Activated T-cell treated with anti-CD3 and anti-CD28 coated beads, Interleukin-2, amount 50 U/mL, for 4 hours (primary cell): ENCODE results near the gene CEP170B. TPM values are rescaled to one million over a fixed set of nuclear protein-coding genes. Genes with fewer than 3 reads are reported as not detected.

Experiments
- total RNA-seq, 3 donors: library from RNA; stranded (reverse); gene quantifications; one replicate each; pipeline ENCODE4 v1.2.1, GENCODE V29; 2021

The CEP170B gene
- total RNA-seq, 3 donors from 2014 or later, result 6.9 to 11.1 (median 7.5) TPM

Other genes starting within 250 kb of the CEP170B start
- 10 to 100 TPM; 51.8 to 54.9 (median 54.5) TPM for gene INF2, start 175.7 kb upstream of the CEP170B start, total RNA-seq
- gene ADSS1, start 141.0 kb upstream of the CEP170B start, total RNA-seq, result 1 to 10 TPM in 1 of 3 donors, under 1 TPM in 2; 0.66 to 1.2 (median 0.69) TPM
- gene SIVA1, start 112.1 kb upstream of the CEP170B start, total RNA-seq, result 100 to 1,000 TPM; 135 to 157 (median 149) TPM
- gene AKT1, start 69.5 kb upstream of the CEP170B start, total RNA-seq, result 100 to 1,000 TPM; 107 to 124 (median 116) TPM
- gene ZBTB42, start 64.2 kb upstream of the CEP170B start, total RNA-seq, result 1 to 10 TPM; 3.6 to 4.1 (median 4.0) TPM
- gene PLD4, start 59.6 kb downstream of the CEP170B start, total RNA-seq, result under 1 TPM in 1 of 3 donors, not detected in 2; 0.08 TPM
- gene AHNAK2, start 113.1 kb downstream of the CEP170B start, total RNA-seq, result under 1 TPM; under 0.01 to 0.08 (median 0.05) TPM
- 1 to 10 TPM; 2.9 to 3.8 (median 3.3) TPM for gene CLBA1, start 120.5 kb downstream of the CEP170B start, total RNA-seq
- gene CDCA4, start 155.8 kb downstream of the CEP170B start, total RNA-seq, result 10 to 100 TPM; 55.1 to 72.2 (median 58.3) TPM
- 10 to 100 TPM; 14.6 to 18.4 (median 16.8) TPM for gene GPR132, start 200.2 kb downstream of the CEP170B start, total RNA-seq